ENCODE measurements around the gene PRF1. TPM values are rescaled to one million over a fixed set of nuclear protein-coding genes. Genes with fewer than 3 reads are reported as not detected.

Gene PRF1
- total and polyA plus RNA-seq, 8 donors: under 0.01 to 11.0 (median 1.4) TPM; not detected in 1

GRCh38 chr10:70587045-70587658 lies 15.4 kb downstream of the PRF1 start:
- Histone ChIP-seq H3K36me3 (no peaks in the 10 kb centered on the region), H3K4me3 (no peak overlapping the region), H3K9me3 (no peaks in the 10 kb centered on the region), H3K27me3 (peaks cover 0 to under 1% (median 0%) of the 10 kb centered on the region in 3 donors), H3K27ac (no peak overlapping the region), H3K4me1 (peaks cover 0 to 23% (median 13%) of the 10 kb centered on the region in 4 donors)
- DNase-seq: no peak
- intact Hi-C loops (cut with DNase I; ENCODE audit: low total_unique reads): no loop called here
- TF ChIP-seq CTCF (IDR thresholded peaks at IDR 0.05) (no peak), POLR2AphosphoS5 (IDR thresholded peaks at IDR 0.05) (no peak), POLR2A (IDR thresholded peaks at IDR 0.05) (no peak), EP300 (IDR thresholded peaks at IDR 0.05) (no peak)
- WGBS, 5 donors: 65 to 74% (median 68%) methylated on average over 8 of the region's 8 CpGs

GRCh38 chr10:70586348-70586930 lies 16.1 kb downstream of the PRF1 start:
- 78 to 91% (median 88%) methylated on average over 8 of the region's 8 CpGs for WGBS, 5 donors
- H3K9me3 ChIP-seq: no peaks in the 10 kb centered on the region
- no peak for TF ChIP-seq POLR2AphosphoS5 (IDR thresholded peaks at IDR 0.05)
- TF ChIP-seq POLR2A (IDR thresholded peaks at IDR 0.05): no peak
- no peak for TF ChIP-seq CTCF (IDR thresholded peaks at IDR 0.05)
- TF ChIP-seq EP300 (IDR thresholded peaks at IDR 0.05): no peak
- no peak for DNase-seq
- no peak overlapping the region for H3K4me3 ChIP-seq
- H3K36me3 ChIP-seq: no peaks in the 10 kb centered on the region
- no peak overlapping the region for H3K27ac ChIP-seq
- peaks cover 0 to 23% (median 13%) of the 10 kb centered on the region in 4 donors for H3K4me1 ChIP-seq
- no peaks in the 10 kb centered on the region for H3K27me3 ChIP-seq
- intact Hi-C loops (cut with DNase I; ENCODE audit: low total_unique reads): no loop called here

GRCh38 chr10:70585578-70586169 lies 16.9 kb downstream of the PRF1 start:
- DNase-seq: peak in 1 of 2 donors; percentile 9
- Histone ChIP-seq H3K4me3 (no peak overlapping the region), H3K4me1 (peaks cover 0 to 23% (median 13%) of the 10 kb centered on the region in 4 donors), H3K27ac (no peak overlapping the region), H3K27me3 (no peaks in the 10 kb centered on the region), H3K36me3 (no peaks in the 10 kb centered on the region), H3K9me3 (no peaks in the 10 kb centered on the region)
- intact Hi-C loops (cut with DNase I; ENCODE audit: low total_unique reads): no loop called here
- TF ChIP-seq EP300 (IDR thresholded peaks at IDR 0.05): no peak
- TF ChIP-seq POLR2AphosphoS5 (IDR thresholded peaks at IDR 0.05): no peak
- no peak for TF ChIP-seq POLR2A (IDR thresholded peaks at IDR 0.05)
- no peak for TF ChIP-seq CTCF (IDR thresholded peaks at IDR 0.05)
- WGBS, 5 donors: 75 to 79% (median 76%) methylated on average over 8 of the region's 8 CpGs

DNA sequence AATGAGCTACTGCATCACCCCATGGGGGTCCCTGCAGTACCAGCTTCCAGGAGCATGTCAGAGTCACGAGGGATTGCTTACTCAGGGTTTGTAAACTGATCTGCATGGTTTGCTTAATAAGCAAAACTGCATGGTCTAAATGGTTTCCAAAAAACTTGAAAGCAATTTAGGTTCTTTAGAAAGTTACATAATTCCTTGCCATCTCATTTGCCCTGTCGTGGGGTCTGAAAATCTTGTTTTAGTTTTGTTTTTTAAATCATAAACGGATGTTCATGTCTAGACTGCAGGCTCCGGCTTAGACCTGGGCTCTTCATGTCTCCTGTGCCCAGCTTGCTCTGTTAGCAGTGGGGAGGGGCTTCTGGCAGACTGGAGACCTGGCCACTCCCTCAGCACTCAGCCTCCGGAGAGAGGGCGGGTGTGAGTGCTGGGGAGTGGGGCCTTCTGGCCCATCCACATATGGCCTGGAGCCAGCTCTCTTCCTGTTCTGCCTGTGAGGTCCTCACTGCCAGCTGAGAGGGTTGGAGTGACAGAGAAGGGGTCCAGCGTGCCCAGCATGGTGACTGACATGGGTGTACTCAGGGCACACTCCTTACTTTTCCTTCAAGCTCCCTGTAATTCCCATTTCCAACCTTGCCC lies 17.5 kb downstream of the PRF1 start:
- peaks cover 0 to 19% (median 13%) of the 10 kb centered on the region in 4 donors for H3K4me1 ChIP-seq
- H3K4me3 ChIP-seq: no peak overlapping the region
- WGBS, 5 donors: 27 to 38% (median 29%) methylated on average over 7 of the region's 7 CpGs
- H3K9me3 ChIP-seq: no peaks in the 10 kb centered on the region
- H3K36me3 ChIP-seq: no peaks in the 10 kb centered on the region
- intact Hi-C loops (cut with DNase I; ENCODE audit: low total_unique reads): no loop called here
- no peaks in the 10 kb centered on the region for H3K27me3 ChIP-seq
- peak in 1 of 2 donors; percentile 89 for DNase-seq
- TF ChIP-seq POLR2A (IDR thresholded peaks at IDR 0.05): no peak
- no peak for TF ChIP-seq POLR2AphosphoS5 (IDR thresholded peaks at IDR 0.05)
- TF ChIP-seq CTCF (IDR thresholded peaks at IDR 0.05): no peak
- TF ChIP-seq EP300 (IDR thresholded peaks at IDR 0.05): no peak
- no peak overlapping the region for H3K27ac ChIP-seq
